ENCODE data around the gene TOP1.

The TOP1 gene

DNA sequence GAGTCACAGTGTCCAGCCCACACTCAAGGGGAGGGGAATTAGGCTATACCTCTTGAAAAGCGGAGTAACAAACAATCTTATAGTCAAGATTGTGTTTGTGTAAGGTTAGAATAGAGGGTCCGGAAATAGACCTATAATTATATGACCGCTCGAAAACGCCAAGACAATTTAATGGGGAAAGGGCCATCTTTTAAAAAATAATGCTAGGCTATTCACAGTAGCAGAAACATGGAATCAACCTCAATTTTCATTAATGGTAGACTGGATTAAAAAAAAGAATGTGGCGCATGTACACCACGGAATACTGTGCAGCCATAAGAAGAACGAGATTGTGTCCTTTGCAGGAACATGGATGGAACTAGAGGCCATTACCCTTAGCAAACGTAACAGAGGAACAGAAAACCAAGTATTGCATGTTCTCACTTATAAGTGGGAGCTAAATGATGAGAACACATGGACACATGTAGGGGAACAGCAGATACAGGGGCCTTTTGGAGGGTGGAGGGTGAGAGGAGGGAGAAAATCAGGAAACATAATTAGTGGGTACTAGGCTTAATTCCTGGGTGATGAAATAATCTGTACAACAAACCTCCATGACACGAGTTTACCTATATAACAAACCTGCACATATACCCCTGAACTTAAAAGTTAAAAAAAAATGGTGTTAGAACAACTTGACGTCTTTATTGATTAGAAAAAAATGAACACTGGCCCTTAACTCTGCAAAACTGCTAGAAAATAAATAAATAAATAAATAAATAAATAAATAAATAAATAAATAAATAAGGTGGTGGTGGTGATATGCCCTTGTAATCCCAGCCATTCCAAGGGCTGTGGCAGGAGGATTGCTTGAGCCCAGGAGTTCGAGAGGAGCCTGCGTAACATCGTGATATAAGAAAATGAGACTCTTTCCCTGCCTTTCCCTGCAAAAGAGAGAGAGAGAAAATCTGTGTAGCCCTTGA, 30.3 kb downstream of the TOP1 start:
- no peak for DNase-seq (ENCODE audit: low read depth)

DNA sequence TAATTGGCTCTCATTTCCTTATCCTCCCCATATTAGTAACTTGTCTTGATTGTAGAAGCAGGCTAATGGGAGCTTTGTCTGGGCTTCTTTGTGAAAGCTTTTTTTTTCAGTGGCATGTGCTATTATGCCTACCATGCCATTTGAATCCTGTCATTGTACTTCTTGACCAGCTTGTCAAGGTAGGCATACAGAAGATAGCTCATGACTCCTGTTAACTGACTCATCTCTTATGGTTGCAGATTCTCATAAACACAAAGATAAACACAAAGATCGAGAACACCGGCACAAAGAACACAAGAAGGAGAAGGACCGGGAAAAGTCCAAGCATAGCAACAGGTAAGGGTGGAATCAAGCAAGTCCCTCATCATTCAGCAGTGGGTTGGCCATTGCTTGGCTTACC, 32.5 kb downstream of the TOP1 start:
- DNase-seq (ENCODE audit: low read depth): no peak

DNA sequence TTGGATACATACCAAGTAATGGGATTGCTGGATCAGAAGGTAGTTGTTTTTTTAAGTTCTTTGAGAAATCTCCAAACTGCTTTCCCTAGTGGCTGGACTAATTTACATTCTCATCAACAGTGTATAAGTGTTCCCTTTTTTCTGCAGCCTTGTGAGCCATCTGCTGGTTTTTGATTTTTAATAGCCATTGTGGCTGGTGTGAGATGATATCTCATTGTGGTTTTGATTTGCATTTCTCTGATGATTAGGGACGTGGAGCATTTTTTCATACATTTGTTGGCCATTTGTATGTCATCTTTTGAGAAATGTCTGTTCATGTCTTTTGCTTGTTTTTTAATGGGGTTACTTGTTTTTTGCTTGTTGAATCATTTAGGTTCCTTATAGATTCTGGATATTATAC, 34.8 kb downstream of the TOP1 start:
- DNase-seq (ENCODE audit: low read depth): no peak

DNA sequence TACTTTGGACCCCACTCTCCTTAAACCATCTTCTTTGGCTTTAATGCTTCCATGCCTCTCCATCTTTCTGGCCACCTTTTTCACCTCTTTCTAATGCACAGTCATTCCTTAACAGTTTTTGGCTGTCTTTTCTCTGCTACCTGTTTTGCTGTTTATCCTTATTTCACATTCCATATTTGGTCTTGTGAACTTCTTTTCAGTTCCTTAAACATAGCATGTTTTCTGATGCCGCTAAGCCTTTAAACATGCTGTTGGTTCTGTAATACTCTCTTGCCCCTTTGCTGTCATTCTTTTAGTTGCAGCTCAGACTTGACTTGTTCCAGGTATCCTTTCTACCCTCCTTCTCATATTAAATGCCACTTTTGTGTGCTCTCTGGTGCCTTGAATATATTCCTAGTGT, 35.8 kb downstream of the TOP1 start:
- DNase-seq (ENCODE audit: low read depth): no peak

DNA sequence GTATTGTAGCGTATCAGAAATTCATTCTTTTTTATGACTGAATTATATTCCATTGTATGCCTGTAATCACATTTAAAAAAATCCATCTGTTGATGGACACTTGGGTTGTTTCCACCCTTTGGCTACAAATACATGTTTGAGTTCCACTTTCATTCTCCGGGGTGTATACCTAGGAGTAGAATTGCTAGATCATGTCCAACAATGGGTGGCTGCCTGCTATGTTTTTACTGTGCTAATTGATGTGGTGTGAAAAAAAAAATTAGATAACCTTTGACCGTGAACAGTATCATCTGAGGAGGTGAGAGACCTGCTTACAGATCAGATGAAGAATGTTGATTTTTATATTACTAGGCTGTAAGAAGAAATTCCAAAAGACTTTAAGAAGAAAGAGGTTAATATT, 37.1 kb downstream of the TOP1 start:
- no peak for DNase-seq (ENCODE audit: low read depth)

DNA sequence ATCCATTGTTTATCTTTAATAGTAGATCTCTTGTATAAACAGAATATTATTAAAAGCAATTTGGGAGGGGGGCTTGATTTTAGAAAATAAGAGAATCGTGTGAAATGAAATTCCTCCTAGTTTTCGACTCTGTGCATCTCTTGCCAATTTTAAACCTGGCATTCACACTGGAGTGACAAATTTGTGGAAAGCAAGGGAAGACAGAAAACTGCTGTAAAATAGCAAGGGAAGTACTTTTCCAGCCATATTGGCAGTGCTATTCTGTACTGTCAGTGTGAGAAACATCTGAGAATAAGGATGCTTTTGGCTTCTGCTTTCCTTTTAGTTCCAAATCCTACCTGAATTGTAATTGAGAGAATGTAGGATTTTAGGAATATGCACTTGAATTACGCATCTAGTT, 40.2 kb downstream of the TOP1 start:
- DNase-seq (ENCODE audit: low read depth): no peak

DNA sequence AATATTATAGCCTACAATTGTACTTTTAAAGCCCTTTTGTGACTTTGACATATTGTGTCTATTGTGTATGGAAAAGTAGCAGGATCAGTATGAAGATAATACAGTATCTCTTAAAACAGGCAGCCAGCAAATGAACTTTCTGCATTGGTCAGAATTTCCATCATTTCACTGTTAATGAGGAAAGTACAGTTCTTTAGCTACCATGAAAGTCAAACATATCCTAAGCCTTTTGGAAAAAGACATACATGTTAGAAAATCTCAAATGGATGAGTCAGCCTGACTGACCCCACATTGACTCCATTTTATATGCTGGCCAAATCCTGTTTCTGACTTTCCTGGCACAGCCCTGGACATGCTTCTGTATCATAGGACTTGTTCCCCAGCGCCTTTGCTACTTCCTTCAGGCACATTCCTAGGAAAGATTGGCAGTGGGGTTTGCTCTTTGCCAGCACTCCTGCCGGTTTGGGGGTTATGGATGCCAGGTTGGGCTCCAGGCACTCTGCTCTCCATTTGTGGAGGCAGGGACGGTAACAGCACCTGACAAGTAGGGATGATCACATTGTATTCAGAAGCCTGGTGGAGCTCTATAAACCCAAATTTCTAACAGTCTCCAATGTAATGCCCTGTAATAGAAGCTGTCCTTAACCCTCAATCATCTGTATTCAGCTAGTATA, 43.7 kb downstream of the TOP1 start:
- DNase-seq (ENCODE audit: low read depth): no peak

DNA sequence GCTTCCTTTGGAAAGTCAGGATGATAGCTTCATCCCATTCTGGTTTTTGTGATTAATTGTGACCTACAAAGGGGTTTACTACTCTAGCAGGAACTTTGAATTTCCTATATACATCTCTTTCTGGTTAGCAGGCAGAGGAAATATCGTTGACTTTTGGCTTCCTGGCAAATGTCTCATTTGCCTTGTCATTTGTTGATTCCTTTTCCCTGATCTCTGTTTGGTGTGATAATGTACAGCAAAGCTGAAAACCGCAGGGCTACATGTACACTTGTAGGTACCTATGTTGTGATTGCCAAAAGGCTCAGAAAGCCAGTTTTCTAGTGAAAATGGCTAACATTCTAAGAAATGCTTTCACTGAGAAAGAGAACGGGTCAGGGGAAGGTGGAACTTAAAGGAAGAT, 44.3 kb downstream of the TOP1 start:
- DNase-seq (ENCODE audit: low read depth): no peak

DNA sequence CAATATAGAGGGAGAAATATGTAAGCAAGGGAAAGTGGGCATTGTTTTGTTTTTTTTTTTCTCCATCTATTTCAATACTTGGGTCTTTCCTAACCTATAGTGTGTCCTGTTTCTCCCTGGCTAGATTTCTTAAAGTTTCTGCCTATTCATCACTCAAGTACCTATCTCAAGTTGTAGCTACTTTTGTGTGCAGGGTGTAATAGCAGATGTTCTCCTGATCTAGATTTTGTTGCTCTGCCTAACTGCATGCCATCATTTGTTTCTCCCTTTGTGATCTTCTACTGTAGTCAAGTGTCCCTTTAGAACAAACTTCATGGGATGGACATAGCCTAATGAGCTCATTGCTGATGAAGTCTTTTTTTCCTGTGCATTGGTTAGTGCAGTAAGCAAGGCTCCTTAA, 45.8 kb downstream of the TOP1 start:
- no peak for DNase-seq (ENCODE audit: low read depth)

DNA sequence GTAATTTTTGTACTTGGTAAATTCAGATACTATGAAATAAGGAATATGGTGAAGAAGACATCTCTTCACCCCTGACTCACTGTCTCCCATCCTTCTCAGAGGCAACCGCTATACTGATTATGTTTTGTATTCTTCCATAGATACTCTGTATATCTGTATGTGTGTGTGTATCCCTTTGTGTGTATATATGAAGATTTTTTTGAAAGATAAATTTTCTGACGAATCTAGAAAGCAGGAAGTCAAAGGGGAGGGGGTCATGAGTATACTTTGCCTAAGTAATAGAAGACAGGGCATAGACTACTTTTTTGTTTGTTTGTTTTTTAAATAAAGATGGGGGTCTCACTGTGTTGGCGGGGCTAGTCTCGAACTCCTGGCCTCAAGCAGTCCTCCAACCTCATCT, 48.2 kb downstream of the TOP1 start:
- DNase-seq (ENCODE audit: low read depth): no peak

DNA sequence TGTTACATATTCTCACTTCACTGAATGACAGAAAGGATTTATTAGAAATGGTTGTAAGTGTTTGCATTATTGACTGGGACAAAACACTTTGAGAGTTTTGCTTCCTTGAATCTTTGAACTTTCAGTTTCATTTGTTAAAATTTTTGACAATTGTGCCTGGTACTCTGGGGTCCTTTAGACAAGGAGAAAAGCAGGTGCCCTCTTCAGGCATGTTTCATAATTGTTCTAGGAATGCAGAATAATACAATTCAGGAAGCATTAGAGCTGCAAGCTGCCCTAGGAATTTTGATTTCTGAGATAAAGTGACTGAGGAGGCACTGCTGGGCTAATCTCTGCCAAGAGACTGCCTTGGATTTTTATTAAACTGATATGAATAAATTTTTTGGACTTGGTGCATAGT, 49.7 kb downstream of the TOP1 start:
- no peak for DNase-seq (ENCODE audit: low read depth)

DNA sequence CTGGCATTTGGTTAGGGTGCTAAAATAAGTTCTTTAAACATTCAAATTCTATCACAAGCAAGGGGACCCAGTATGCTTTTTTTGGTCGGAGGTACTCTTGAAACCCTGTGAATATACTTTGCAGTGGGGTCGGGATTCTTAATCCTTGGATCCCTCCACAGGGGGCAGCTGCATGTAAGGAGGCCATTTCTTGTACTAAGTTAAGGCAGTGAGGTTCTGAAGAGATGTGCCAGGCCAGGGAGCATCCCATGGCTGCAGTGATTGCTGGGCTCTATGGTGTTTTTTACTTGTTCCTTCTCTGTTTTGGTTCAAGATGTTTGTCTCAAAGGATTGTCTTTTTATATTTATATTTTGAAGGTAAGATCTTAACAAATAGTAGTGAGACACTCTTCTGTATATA, 50.4 kb downstream of the TOP1 start:
- DNase-seq (ENCODE audit: low read depth): no peak

DNA sequence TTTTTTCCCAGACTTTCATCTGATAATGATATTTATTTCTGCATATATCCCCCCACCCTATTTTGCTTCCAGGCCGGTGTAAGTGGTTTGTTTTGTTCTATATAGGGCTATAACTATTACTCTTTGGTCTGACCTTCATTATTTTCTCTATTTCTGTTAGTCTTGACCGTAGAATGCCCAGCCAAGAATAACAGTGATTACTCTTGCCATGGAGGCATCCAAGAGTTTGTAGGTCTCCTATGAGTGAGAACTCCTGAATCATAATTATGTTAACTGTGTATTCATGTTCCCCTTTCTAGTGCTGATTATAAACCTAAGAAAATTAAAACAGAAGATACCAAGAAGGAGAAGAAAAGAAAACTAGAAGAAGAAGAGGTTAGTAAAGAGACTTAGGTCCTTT, 52.2 kb downstream of the TOP1 start:
- DNase-seq (ENCODE audit: low read depth): no peak

DNA sequence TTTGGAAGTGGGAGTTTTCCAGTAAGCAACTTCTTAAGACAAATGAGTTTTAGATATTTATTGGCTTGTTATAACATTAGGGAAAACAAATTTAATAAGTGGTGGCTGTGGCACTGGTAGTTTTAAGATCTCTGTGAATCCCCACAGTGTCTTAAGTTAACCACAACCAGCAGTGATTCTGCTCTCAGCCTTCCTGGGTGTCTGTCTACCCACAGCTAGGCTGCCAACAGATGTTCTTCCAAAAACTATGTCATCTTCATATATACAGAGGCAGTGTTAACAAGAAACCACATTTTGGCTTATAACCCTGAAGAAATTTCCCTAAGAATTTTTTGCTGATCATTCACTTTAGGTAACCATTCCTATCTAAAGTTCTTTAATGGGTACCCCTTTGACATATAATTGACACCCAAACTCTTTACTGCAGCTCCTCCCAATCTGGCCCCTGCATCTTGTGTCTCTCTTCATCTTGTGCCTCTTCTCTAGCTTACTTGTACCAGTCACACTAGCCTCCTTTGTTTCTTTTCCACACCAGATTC, 52.7 kb downstream of the TOP1 start:
- no peak for DNase-seq (ENCODE audit: low read depth)

DNA sequence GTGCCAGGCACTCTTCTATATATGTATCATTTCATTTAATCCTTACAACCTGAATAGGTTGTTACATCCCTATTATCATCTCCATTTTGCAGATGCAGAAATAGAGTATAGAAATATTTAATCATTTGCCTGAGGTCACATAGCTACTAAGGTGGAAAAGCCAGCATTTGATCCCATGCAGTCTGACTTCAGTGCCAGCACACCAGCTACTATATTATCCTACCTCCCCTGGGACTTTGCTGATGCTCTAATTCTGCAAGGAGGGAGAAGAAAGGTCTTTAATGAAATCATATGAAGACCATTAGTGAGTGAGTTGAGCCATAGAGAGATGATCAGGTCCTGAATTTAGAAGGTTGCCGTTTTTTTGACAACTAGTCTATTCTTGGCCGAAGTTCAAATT, 53.7 kb downstream of the TOP1 start:
- DNase-seq (ENCODE audit: low read depth): no peak

DNA sequence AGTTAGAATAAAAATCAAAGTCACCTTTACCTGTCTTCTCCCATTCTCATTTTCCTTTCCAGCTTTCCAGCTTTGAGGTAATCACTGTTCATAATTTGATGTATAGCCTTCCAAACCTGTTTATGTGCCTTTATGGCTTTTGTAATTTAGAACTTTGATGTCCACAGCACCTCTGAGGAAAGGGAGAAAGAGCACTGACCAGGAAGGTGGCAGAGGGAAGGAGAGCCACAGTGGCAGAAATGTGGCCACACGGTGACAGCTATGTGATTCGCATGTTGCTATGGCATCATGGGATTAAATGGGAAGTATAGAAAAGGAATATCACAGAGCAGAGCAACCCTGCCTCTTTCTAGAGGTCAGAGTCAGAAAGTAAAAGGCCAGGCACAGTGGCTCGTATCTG, 57.0 kb downstream of the TOP1 start:
- DNase-seq (ENCODE audit: low read depth): no peak

DNA sequence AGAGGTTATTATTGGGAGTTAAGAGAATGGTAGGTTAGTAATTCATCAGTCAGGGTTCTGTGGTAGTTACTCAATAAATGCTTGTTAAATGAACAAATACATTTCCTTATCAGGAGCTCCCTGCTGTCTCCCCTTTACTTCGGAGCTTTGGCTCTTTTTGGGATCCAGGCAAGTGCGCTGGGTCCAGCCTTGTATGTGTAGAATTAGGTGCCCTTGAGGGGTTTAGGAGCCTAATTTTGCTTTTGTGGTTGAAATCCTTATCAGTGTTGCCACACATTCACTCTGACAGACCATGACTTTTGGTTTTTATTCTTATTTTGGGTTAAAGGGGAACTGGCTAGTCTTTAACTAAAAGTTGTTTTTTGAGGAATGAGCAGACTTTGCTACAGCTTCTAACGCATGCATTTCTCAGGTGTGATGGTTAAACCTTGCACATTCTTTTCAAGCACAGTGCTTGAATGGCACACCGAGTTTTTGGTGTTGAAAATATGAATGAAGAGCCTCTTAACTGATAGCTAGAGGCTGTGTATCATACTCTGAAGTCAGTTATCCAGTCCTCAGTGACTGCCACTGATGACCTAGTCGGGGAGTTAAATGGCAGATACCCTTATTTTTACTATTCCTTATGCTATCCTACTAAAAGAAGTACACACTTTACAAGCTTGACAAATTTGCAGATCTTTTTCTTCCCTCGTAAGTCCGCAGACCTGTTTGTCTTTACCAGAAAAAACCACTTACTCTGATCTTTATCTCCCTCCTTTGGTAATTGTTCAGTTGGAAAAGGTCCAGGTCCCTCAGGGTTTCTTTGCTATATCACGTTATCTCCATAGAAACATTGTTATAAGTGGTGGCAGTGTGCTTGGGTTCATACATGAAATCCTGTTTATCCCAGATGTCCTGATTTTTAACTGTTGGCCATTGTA, 58.0 kb downstream of the TOP1 start:
- DNase-seq (ENCODE audit: low read depth): no peak

DNA sequence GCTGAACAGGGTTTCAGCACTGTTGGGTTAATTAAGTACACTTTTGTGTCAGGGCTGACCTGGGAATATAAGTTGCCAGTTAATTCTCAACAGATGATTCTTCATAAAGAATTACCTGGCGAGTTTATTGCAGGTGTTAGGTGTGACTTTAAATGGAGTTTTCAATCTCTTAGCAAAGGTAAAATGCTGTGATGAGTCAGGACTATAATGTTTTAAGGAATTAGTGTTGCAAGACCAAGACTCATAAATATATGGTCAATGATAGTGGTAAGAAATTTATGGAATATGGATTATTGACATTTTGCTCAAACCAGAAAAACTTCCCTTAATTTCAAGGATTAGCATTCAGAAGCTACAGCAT, 58.7 kb downstream of the TOP1 start:
- no peak for DNase-seq (ENCODE audit: low read depth)

DNA sequence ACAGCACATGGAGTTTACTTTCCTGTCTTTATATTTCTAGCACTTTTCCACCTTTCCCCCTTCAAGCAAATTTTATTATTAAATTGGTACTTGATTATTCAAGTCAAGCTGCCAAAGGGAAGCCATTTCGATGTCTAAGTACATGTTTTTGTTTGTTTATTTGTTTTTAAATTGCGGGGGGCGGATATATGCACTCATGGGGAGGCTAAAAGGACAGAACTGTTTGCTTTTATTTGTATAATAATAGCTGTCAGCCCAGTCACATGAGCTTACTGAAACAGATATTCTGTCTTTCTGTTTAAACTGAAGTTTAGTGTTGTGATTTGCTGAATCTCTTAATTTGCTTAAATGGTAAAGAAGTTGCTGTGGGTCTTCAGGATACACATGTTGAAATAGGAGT, 59.2 kb downstream of the TOP1 start:
- no peak for DNase-seq (ENCODE audit: low read depth)

DNA sequence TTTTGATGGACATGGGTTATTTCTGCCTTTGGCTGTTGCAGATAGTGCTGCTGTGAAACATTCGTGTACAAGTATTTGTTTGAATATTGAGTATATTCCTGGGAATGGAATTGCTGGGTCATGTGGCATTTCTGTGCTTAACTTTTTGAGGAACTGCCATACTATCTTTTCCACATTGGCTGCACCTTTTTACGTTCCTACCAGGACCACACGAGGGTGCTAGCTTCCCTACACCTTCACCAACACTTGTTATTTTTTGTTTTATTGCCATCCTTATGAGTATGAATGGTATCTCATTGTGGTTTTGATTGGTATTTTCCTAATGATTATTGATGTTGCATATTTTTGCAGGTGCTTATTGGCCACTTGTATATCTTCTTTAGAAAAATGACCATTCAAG, 60.9 kb downstream of the TOP1 start:
- no peak for DNase-seq (ENCODE audit: low read depth)

DNA sequence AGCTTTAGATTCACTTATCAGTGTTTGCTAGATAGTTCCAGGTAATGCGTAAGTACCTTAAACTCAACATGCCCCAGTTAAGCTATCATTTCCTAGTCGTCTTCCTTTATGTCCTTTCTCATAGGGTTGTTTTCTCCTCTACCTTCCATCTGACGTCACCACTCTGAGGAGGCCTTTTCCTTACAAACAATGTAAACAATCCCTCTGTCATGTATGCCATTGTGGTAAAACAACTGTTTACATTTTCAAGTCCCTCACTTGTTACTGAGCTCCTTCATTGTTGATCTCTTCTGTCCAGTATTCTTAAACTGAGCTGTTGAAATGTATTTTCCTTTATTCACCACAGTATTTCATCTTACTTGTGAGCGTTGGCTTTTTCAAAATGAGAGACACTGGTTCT, 63.3 kb downstream of the TOP1 start:
- no peak for DNase-seq (ENCODE audit: low read depth)

DNA sequence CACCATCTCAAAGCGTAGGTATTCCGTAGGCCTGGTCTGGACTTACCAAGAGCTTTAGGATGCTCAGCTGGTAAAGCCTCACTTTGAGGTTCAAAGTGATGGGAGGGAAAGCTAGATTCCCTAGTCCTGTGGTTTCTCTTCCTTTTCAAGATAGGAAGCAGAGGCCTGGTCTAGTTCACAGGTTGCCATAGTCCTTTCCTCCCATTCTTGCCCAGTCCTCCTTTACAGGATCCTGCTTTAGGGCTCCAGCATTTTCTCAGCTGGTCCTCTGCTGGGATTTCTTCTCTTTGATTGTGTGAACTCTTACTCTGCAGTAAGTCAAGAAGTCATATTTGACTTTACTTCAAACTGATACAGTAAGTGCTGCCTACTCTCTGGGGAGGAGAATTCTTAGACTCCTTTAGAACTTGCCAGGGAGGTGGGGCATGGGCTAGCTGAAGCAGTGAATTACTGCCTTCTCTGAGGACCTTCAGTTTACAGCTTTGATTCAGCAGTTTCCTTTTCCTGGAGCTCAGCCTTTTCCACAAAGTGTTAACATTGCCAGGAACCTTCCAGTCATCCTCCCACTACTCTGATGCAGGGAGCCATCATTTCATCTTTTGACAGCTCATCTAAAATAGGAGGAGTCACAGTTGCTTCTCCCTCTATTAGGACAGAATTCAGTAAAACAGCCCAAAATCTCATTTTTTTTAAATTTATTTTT, 65.9 kb downstream of the TOP1 start:
- DNase-seq (ENCODE audit: low read depth): no peak
